ENCODE measurements around the gene ZNF385D.

DNA sequence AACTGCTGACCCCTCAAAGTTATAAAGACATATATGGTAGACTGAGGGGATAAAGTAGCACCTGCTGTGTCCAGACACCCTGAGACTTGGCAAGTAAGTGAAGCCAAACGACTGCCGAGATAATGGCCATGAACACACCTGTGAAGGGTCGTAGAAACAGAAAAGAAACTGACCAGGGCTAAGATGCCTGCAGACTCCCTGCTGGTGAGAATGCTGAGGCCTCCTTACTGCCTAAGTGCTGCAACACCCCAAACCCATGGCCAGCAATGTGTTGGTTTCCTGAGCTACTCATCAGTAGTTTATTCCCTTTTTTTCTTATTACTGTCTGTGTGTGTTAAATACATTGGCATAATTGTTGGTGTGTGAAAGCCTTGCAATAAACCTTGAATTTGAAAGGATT lies 233.8 kb downstream of the ZNF385D start:
- TF ChIP-seq, protein P1, sequence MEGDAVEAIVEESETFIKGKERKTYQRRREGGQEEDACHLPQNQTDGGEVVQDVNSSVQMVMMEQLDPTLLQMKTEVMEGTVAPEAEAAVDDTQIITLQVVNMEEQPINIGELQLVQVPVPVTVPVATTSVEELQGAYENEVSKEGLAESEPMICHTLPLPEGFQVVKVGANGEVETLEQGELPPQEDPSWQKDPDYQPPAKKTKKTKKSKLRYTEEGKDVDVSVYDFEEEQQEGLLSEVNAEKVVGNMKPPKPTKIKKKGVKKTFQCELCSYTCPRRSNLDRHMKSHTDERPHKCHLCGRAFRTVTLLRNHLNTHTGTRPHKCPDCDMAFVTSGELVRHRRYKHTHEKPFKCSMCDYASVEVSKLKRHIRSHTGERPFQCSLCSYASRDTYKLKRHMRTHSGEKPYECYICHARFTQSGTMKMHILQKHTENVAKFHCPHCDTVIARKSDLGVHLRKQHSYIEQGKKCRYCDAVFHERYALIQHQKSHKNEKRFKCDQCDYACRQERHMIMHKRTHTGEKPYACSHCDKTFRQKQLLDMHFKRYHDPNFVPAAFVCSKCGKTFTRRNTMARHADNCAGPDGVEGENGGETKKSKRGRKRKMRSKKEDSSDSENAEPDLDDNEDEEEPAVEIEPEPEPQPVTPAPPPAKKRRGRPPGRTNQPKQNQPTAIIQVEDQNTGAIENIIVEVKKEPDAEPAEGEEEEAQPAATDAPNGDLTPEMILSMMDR (conservative IDR thresholded peaks at IDR 0.05; ENCODE audit: low read depth, low read length): no peak
- TF ChIP-seq EZH2 (IDR thresholded peaks at IDR 0.05; ENCODE audit: low read length, unreplicated experiment): no peak
- no peak for TF ChIP-seq EZH2phosphoT487 (IDR thresholded peaks at IDR 0.05; ENCODE audit: borderline replicate concordance, low read length)

Measured in PC-3 (cell line).